ENCODE measurements around the gene ANKMY1. TPM values are rescaled to one million over a fixed set of nuclear protein-coding genes. Genes with fewer than 3 reads are reported as not detected.

The ANKMY1 gene
- total and polyA plus RNA-seq, 2 of the 8 experiments (the other 6 are each of a cell fraction or from before 2014, with no cell fraction given): 4.5 to 4.8 TPM

GRCh38 chr2:240585101-240585500 is 27.3 kb upstream of the ANKMY1 start:
- Histone ChIP-seq H3K4ac (replicated peaks; ENCODE audit: insufficient read length, low read depth, low read length) (no peak overlapping the region), H4K91ac (replicated peaks; ENCODE audit: insufficient read length, low read length) (no peak overlapping the region), H3K79me1 (ENCODE audit: low read depth, low read length) (peaks cover 18% of the 10 kb centered on the region), H2BK120ac (replicated peaks; ENCODE audit: low read depth, low read length) (no peak overlapping the region), H3K36me3 (ENCODE audit: control insufficient read depth in 2 of 4, insufficient read depth in 4 of 4, low read length in 3 of 4) (peaks cover 0 to 4% (median 2%) of the 10 kb centered on the region in 4 experiments; a peak in 1 of 8 replicates), H3K27me3 (replicated peaks in 1 of 4; ENCODE audit: control insufficient read depth in 3 of 4, extremely low read depth in 1 of 4, insufficient read depth in 3 of 4, low read length in 3 of 4) (no peaks in the 10 kb centered on the region), H4K8ac (ENCODE audit: extremely low read depth, insufficient read depth, low read length) (no peak overlapping the region; the same call in none of the 2 replicates), H3K14ac (ENCODE audit: insufficient read length) (no peak overlapping the region), H2BK20ac (ENCODE audit: low read length) (no peak overlapping the region), H3K79me2 (ENCODE audit: control insufficient read depth in 1 of 2, insufficient read depth in 2 of 2, low read length in 2 of 2) (peaks cover 4 to 44% of the 10 kb centered on the region in 2 experiments; a peak in 3 of 4 replicates), H3K23ac (ENCODE audit: insufficient read length) (no peak overlapping the region), H4K20me1 (replicated peaks in 1 of 2; ENCODE audit: control insufficient read depth in 1 of 2, insufficient read depth in 2 of 2, low read length in 2 of 2) (peaks cover 8 to 32% of the 10 kb centered on the region in 2 experiments), H3K27ac (ENCODE audit: low read depth, low read length) (no peak overlapping the region), H3K18ac (ENCODE audit: extremely low read depth, low read length) (no peak overlapping the region), H2AK5ac (ENCODE audit: low read depth, low read length) (no peak overlapping the region), H2BK15ac (ENCODE audit: low read length) (no peak overlapping the region), H4K5ac (ENCODE audit: insufficient read length, low read depth, low read length) (no peak overlapping the region), H2AFZ (ENCODE audit: low read length) (no peak overlapping the region), H3K4me1 (replicated peaks in 1 of 4; ENCODE audit: control insufficient read depth in 3 of 4, insufficient read depth in 4 of 4, low read length in 3 of 4) (peaks cover 0 to 17% (median 11%) of the 10 kb centered on the region in 4 experiments; a peak in 6 of 7 replicates), H3K56ac (replicated peaks; ENCODE audit: insufficient read length, low read depth, low read length) (no peak overlapping the region), H3K4me3 (ENCODE audit: extremely low read depth in 1 of 4, insufficient read depth in 2 of 4, low read depth in 3 of 4, low read length in 4 of 4) (peak overlapping the region; percentile 94 to 97 (median 95); a peak in 7 of 8 replicates), H2BK5ac (ENCODE audit: low read depth, low read length) (no peak overlapping the region), H3K9me3 (ENCODE audit: insufficient read depth in 2 of 2, low read depth in 1 of 2, low read length in 1 of 2) (no peaks in the 10 kb centered on the region), H3K9ac (replicated peaks in 1 of 4; ENCODE audit: extremely low read depth in 1 of 4, low read depth in 3 of 4, low read length in 3 of 4) (no peak overlapping the region; a peak in 2 of 7 replicates), H3K4me2 (ENCODE audit: insufficient read depth in 1 of 2, low read depth in 2 of 2, low read length in 2 of 2) (peak overlapping the region; percentile 77 to 95), H3K23me2 (ENCODE audit: low read depth, low read length) (peaks cover 12% of the 10 kb centered on the region; the same call in 1 of the 2 replicates), H2BK12ac (ENCODE audit: low read depth, low read length) (no peak overlapping the region)
- DNase-seq (ENCODE audit: low read depth in 1 of 2, low spot score in 2 of 2): no peak
- no peak for FAIRE-seq
- CTCF ChIA-PET (ENCODE audit: partially characterized antibody): interaction anchor here (1.1 to 5.1 kb wide), 3 partner anchors 16 to 26 kb away, joined by 3 to 37 read pairs (median 4); no protein-coding TSS in a partner anchor
- POLR2A ChIA-PET (ENCODE audit: partially characterized antibody): interaction anchor here (2.9 to 3.2 kb wide), 2 partner anchors 9 to 19 kb away, joined by 13 to 21 read pairs; no protein-coding TSS in a partner anchor
- 92% methylated on average over 6 of the region's 6 CpGs; no CpG with 5 or more reads in 1 of the 2 experiments for WGBS, 2 experiments (ENCODE audit: extremely low coverage in 1 of 2, insufficient coverage in 1 of 2, insufficient read length in 1 of 2, insufficient replicate concordance in 2 of 2, low coverage in 1 of 2, low lambda C conversion rate in 2 of 2, missing lambda C conversion rate in 1 of 2)
- TF ChIP-seq SP4 (IDR thresholded peaks at IDR 0.05; ENCODE audit: low read length) (no peak), PHF8 (conservative IDR thresholded peaks at IDR 0.05; ENCODE audit: low read depth, low read length) (no peak), KDM1A (IDR thresholded peaks at IDR 0.05; ENCODE audit: borderline replicate concordance, low read length) (no peak), EZH2 (IDR thresholded peaks at IDR 0.05; ENCODE audit: low read depth, low read length, severe bottlenecking) (no peak), SUZ12 (IDR thresholded peaks at IDR 0.05; ENCODE audit: low read length) (no peak), EGR1 (IDR thresholded peaks at IDR 0.05; ENCODE audit: borderline replicate concordance, low read depth, low read length) (no peak), TBP (IDR thresholded peaks at IDR 0.05; ENCODE audit: low read depth, low read length) (no peak), TEAD4 (IDR thresholded peaks at IDR 0.05; ENCODE audit: low read depth, low read length) (no peak), KDM5A (IDR thresholded peaks at IDR 0.05; ENCODE audit: low read length) (no peak), SAP30 (IDR thresholded peaks at IDR 0.05; ENCODE audit: insufficient read depth, insufficient replicate concordance, low read length) (no peak), TAF1 (IDR thresholded peaks at IDR 0.05; ENCODE audit: low read depth, low read length) (no peak), RXRA (IDR thresholded peaks at IDR 0.05; ENCODE audit: insufficient read depth, low read depth, low read length) (no peak), JUND (IDR thresholded peaks at IDR 0.05; ENCODE audit: low read length) (no peak), RAD21 (IDR thresholded peaks at IDR 0.05 in 1 of 2, conservative IDR thresholded peaks at IDR 0.05 in 1 of 2; ENCODE audit: low read depth in 2 of 2, low read length in 2 of 2) (no peak)
